Mononuclear cell (primary cell): ENCODE results near the gene MGLL. TPM values are rescaled to one million over a fixed set of nuclear protein-coding genes. Genes with fewer than 3 reads are reported as not detected.

ENCODE experiments used
- H3K27me3 ChIP-seq: 2 replicates; pipeline ENCODE4 v1.6.0; 2011; ENCODE audit warnings: low read length, control low read depth; ENCODE audit not compliant: insufficient read depth
- H3K4me1 ChIP-seq: 2 replicates; pipeline ENCODE4 v1.5.1; 2011; ENCODE audit warnings: mild to moderate bottlenecking, low read length, control low read depth; ENCODE audit not compliant: insufficient read depth
- H3K4me3 ChIP-seq: 2 replicates; pipeline ENCODE4 v1.5.1; 2011; ENCODE audit warnings: mild to moderate bottlenecking, low read length, moderate library complexity
- H3K9me3 ChIP-seq: 2 replicates; pipeline ENCODE4 v1.5.1; 2011; ENCODE audit warnings: low read depth, mild to moderate bottlenecking, control low read depth, low read length
- total RNA-seq: library from RNA; depleted of rRNA; stranded (reverse); fragments of >200 nt; gene quantifications from one replicate; pipeline ENCODE4 v1.2.3, GENCODE V29; 2012

Gene MGLL
- total RNA-seq, 1 donor: 10.7 TPM

DNA sequence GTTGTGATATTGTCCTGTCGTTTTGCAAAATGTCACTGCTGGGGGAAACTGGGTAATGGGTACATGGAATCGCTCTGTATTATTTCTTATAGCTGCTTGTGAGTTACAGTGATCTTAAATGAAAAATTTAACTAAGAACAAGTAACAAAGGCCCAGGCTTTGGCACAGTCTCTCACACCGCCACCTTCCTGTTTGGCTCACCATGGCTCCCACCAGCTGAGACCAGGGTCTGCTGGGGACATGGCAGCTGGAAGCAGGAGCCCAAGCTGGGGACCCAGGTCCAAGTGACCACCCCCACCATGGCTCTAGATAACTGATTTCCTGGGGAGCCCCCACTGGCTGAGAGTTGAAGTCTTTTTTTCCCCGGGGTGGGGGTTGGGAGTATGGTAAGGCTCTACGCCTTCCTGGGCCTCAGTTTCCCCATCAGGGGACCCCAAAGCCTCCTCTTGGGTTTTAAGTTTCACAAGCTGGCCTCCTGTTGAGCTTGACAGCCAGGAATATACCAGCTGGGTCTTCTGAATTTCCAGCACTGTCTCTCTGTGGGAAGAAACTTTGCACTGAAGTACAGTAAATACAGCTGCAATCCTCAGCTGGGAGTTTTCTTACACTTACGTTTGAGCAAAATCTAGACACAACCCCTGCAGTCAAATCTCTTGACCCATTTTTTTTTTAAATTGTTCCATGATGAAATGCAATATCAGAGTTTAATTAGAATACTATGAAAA lies 123.5 kb downstream of the MGLL start:
- no peaks in the 10 kb centered on the region for H3K9me3 ChIP-seq
- peaks cover 18% of the 10 kb centered on the region for H3K4me1 ChIP-seq
- H3K27me3 ChIP-seq: no peaks in the 10 kb centered on the region
- no peak overlapping the region for H3K4me3 ChIP-seq

- H3K9me3 ChIP-seq: no peaks in the 10 kb centered on the region
- H3K4me1 ChIP-seq: peaks cover 13% of the 10 kb centered on the region
These were observed 124.0 kb downstream of the MGLL start for GRCh38 chr3:127698286-127698685.

DNA sequence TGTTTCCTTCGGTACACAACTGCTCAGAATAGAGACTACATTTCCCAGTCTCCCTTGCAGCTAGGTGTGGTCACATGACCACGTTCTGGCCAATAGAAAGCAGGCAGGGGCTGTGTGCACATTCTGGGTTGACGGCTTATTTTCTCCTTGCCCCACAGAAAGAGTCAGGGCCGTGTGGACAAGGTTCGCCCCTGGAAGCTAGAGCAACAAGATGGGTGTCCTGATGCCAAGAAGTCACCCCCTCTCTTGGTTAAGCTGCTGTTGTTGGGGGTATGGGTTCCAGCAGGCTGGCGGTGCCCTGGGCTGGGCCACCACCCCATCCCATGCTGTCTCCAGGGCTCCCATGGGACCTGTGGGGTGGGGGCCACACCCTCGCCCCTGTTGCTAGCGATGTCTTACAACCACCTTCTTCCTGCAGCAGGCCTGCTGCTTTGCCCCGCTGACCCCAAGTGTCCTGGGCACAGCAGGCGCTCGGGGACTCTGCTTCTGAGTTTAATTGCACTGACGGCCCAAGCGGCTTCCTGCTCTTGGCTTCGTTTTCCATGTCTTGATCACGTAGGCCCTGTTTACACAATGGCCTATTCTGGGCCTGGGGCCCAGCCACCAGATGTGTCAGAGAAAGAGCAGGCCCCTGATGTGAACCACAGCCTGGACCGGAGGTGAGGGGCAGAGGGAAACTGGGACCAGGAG lies 124.6 kb downstream of the MGLL start:
- Histone ChIP-seq H3K27me3 (no peaks in the 10 kb centered on the region), H3K9me3 (no peaks in the 10 kb centered on the region), H3K4me1 (peaks cover 11% of the 10 kb centered on the region), H3K4me3 (no peak overlapping the region)

More at GRCh38 chr3:127698286-127698685, 124.0 kb downstream of the MGLL start:
- Histone ChIP-seq H3K27me3 (no peaks in the 10 kb centered on the region), H3K4me3 (no peak overlapping the region)

DNA sequence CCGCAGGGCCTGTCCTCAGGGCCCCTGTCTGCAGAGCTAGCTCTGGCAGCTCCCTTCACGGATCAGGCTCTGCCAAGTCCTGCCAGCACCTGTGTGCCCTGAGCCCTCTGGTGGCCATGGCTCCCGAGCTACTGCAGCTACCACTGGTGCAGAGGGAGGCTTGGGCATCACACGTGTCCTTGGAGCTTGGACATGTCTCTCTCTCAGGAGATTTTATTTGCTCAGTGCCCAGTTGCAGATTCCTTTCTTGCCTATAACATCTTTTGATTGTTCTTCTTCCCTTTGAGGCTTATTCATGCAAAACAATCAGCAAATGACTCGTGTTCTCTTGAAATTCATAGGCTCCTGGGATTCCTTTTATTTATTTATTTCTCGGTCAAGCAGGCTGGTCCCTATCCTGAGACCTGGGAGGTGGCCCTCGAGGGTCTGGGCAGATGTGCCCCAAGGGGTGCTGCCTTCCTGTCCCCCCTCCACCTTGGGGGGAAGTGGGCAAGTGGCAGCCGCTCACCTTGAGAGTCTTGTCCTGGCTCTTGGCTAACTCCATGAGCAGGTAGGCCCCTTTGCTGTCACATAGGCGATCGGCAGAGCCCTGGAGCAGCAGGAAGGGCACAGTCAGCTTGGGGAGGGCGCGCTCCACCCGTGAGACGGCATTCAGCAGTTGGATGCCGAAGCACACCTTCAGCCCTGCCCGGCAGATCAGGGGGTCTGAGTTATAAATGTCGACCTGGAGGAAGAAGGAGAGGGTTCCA lies 127.7 kb downstream of the MGLL start:
- Histone ChIP-seq H3K9me3 (no peaks in the 10 kb centered on the region), H3K4me3 (no peak overlapping the region)

GRCh38 chr3:127693336-127693843 lies 128.9 kb downstream of the MGLL start:
- H3K4me1 ChIP-seq: peaks cover 11% of the 10 kb centered on the region
- no peak overlapping the region for H3K4me3 ChIP-seq
- H3K27me3 ChIP-seq: no peaks in the 10 kb centered on the region
- H3K9me3 ChIP-seq: no peaks in the 10 kb centered on the region

More for the DNA sequence above, 127.7 kb downstream of the MGLL start:
- H3K4me1 ChIP-seq: peaks cover 11% of the 10 kb centered on the region
- no peaks in the 10 kb centered on the region for H3K27me3 ChIP-seq

- no peaks in the 10 kb centered on the region for H3K27me3 ChIP-seq
- H3K4me3 ChIP-seq: no peak overlapping the region
- H3K9me3 ChIP-seq: no peaks in the 10 kb centered on the region
- H3K4me1 ChIP-seq: peaks cover 11% of the 10 kb centered on the region
These were observed 129.6 kb downstream of the MGLL start for GRCh38 chr3:127692501-127693335.

GRCh38 chr3:127691974-127692373 lies 130.3 kb downstream of the MGLL start:
- peaks cover 9% of the 10 kb centered on the region for H3K4me1 ChIP-seq
- no peak overlapping the region for H3K4me3 ChIP-seq
- H3K27me3 ChIP-seq: no peaks in the 10 kb centered on the region
- no peaks in the 10 kb centered on the region for H3K9me3 ChIP-seq

DNA sequence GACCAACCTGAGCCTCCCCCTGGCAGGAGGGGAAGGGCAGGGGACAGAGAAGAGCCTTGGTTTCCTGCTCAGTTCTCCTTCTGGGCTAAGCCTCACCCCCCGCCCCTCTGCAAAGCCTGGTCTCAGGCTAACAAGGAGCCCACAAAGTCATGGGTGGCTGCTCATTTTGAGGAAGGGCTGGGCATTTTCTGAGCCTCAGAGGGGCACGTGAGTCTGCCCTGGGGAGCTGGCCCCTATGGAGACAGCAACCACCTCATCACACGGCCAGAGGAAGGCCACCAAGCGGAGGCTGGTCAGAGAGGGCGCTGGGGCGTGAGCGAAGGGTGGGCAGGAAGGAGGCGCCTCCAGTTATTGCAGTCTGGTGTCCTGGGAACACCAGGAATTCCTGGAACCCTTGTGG lies 130.8 kb downstream of the MGLL start:
- H3K9me3 ChIP-seq: no peaks in the 10 kb centered on the region
- no peaks in the 10 kb centered on the region for H3K27me3 ChIP-seq
- H3K4me3 ChIP-seq: no peak overlapping the region
- peaks cover 4% of the 10 kb centered on the region for H3K4me1 ChIP-seq

- no peaks in the 10 kb centered on the region for H3K9me3 ChIP-seq
- H3K4me3 ChIP-seq: no peak overlapping the region
- H3K4me1 ChIP-seq: no peaks in the 10 kb centered on the region
- H3K27me3 ChIP-seq: no peaks in the 10 kb centered on the region
These were observed 131.4 kb downstream of the MGLL start for GRCh38 chr3:127690823-127691452.

- Histone ChIP-seq H3K9me3 (no peaks in the 10 kb centered on the region), H3K4me3 (no peak overlapping the region), H3K27me3 (no peaks in the 10 kb centered on the region)
These were observed 132.2 kb downstream of the MGLL start for GRCh38 chr3:127690106-127690505.

DNA sequence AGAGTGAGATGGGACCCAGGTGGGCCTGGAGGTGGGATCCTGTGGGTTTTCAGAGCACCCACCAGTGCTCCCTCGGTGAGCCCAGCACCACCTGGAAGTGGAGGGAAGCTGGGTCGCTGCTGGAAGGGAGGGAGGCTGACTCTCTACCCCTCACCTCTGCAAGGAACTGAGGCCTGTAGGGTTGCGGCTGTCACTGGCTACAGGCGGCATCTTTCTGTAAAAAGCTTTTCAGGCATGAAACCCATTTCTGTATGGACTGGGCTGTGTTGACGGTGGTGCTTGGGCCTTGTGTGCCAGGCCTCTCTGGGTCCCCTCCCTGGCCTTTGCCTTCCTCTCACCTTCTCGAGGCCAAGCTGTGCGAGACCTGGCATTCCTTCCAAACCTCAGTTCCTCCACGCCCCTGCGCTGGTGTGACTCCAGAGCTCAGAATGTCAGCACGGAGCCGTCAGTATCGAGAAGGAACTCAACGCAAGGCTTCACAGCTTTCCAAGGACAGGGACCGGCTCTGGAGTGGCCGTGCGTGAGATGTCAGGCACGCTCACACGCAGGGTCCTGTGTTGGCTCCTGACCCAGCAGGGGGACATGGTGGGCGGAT lies 133.0 kb downstream of the MGLL start:
- no peak overlapping the region for H3K4me3 ChIP-seq
- H3K4me1 ChIP-seq: no peaks in the 10 kb centered on the region
- H3K9me3 ChIP-seq: no peaks in the 10 kb centered on the region
- H3K27me3 ChIP-seq: no peaks in the 10 kb centered on the region

More at GRCh38 chr3:127690106-127690505, 132.2 kb downstream of the MGLL start:
- H3K4me1 ChIP-seq: no peaks in the 10 kb centered on the region

- H3K9me3 ChIP-seq: no peaks in the 10 kb centered on the region
- H3K27me3 ChIP-seq: no peaks in the 10 kb centered on the region
- H3K4me1 ChIP-seq: peaks cover 7% of the 10 kb centered on the region
- H3K4me3 ChIP-seq: no peak overlapping the region
These were observed 133.7 kb downstream of the MGLL start for GRCh38 chr3:127688416-127689265.

- Histone ChIP-seq H3K9me3 (no peaks in the 10 kb centered on the region), H3K4me3 (no peak overlapping the region), H3K4me1 (peaks cover 13% of the 10 kb centered on the region), H3K27me3 (no peaks in the 10 kb centered on the region)
These were observed 134.3 kb downstream of the MGLL start for GRCh38 chr3:127688022-127688415.
